Osteocyte (in vitro differentiated cells): ENCODE results near the gene MICOS13. TPM values are rescaled to one million over a fixed set of nuclear protein-coding genes. Genes with fewer than 3 reads are reported as not detected.
"Not testable (repeated sequence)": the region's sequence is repeated elsewhere in the genome, so short reads cannot be mapped to it uniquely, and the experiment has no call there.

Source experiments
- DNase-seq: peaks from one replicate; pipeline ENCODE4 v3.0.0; 2021; ENCODE audit warnings: mixed read lengths; ENCODE audit not compliant: unreplicated experiment; ENCODE audit errors: extremely low spot score
- H3K27ac Mint-ChIP-seq: one replicate; pipeline ENCODE4 v1.8.0; 2021; ENCODE audit warnings: mild to moderate bottlenecking, mixed read lengths; ENCODE audit not compliant: unreplicated experiment
- H3K27me3 Mint-ChIP-seq: one replicate; pipeline ENCODE4 v1.8.0; 2021; ENCODE audit warnings: mixed read lengths; ENCODE audit not compliant: unreplicated experiment
- H3K36me3 Mint-ChIP-seq: one replicate; pipeline ENCODE4 v1.8.0; 2021; ENCODE audit warnings: mixed read lengths; ENCODE audit not compliant: unreplicated experiment
- H3K4me1 Mint-ChIP-seq: one replicate; pipeline ENCODE4 v1.8.0; 2021; ENCODE audit warnings: mixed read lengths; ENCODE audit not compliant: unreplicated experiment
- H3K4me3 Mint-ChIP-seq: one replicate; pipeline ENCODE4 v1.8.0; 2021; ENCODE audit warnings: mild to moderate bottlenecking, moderate library complexity, mixed read lengths; ENCODE audit not compliant: unreplicated experiment
- H3K9me3 Mint-ChIP-seq: one replicate; pipeline ENCODE4 v1.8.0; 2021; ENCODE audit warnings: mixed read lengths; ENCODE audit not compliant: unreplicated experiment
- total RNA-seq: library from RNA; stranded (reverse); gene quantifications from 2 replicates; pipeline ENCODE4 v1.2.1, GENCODE V29; 2021
- TF ChIP-seq, protein P1 (sequence below): fragments of 200-600 bp; sonication (generic); IDR thresholded peaks from 2 replicates; pipeline ENCODE4 v1.5.0; 2021; ENCODE audit warnings: antibody characterized with exemption, mild to moderate bottlenecking, moderate library complexity

The MICOS13 gene
- total RNA-seq, 1 donor from 2014 or later, result 60.7 TPM

DNA sequence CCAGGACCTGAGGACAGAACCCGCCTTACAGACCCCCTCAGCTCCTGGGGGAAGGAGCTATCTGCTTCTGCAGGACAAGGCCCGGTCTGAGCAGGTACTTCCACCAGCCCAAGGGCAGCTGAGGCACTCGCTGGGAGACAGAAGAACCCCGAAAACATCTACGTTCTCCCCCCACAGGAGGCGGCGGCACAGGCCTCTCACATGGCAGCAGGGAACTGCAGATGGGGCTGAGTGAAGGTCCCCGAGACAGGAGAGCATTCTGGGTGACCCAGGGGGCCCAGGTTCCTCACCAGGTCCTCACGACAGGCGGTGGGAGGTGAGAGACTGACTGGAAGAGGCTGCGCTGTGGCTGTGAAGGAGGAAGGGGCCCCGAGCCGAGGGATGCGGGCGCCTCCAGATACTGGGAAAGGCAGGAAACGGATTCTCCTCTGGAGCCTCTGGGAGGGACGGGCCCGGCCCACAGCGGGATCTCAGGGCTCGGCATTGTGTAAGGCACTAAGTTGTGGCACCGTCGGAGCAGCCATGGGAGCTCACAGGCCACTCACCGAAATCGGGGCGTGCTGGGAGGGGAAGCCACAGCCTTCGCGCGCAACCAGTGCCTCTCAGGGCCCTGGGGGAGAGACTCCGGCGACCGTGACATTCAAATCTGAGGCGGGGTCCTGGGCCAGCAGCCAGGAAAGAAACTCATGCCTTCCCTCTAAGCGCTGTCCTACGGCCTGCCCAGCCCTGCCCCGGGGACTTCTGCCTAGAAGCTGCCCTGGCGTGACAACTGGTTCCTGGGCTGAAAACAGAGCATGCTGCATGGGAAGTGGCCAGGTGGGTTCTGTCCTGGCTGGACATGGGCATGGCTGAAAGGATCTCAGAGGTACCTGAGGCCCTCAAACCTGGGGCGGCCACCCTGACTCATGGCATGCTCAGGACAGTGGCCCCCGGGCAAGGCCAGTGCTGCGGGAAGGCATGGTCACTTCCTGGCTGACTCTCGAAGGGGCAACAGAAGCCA is 23.8 kb upstream of the MICOS13 start:
- Mint-ChIP-seq H3K4me3 (no peak overlapping the region), H3K4me1 (no peaks in the 10 kb centered on the region), H3K27ac (no peak overlapping the region), H3K36me3 (peaks cover 23% of the 10 kb centered on the region), H3K9me3 (no peaks in the 10 kb centered on the region), H3K27me3 (no peaks in the 10 kb centered on the region)
- peak; percentile 81 for DNase-seq
- TF ChIP-seq, protein P1, sequence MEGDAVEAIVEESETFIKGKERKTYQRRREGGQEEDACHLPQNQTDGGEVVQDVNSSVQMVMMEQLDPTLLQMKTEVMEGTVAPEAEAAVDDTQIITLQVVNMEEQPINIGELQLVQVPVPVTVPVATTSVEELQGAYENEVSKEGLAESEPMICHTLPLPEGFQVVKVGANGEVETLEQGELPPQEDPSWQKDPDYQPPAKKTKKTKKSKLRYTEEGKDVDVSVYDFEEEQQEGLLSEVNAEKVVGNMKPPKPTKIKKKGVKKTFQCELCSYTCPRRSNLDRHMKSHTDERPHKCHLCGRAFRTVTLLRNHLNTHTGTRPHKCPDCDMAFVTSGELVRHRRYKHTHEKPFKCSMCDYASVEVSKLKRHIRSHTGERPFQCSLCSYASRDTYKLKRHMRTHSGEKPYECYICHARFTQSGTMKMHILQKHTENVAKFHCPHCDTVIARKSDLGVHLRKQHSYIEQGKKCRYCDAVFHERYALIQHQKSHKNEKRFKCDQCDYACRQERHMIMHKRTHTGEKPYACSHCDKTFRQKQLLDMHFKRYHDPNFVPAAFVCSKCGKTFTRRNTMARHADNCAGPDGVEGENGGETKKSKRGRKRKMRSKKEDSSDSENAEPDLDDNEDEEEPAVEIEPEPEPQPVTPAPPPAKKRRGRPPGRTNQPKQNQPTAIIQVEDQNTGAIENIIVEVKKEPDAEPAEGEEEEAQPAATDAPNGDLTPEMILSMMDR, result no peak

DNA sequence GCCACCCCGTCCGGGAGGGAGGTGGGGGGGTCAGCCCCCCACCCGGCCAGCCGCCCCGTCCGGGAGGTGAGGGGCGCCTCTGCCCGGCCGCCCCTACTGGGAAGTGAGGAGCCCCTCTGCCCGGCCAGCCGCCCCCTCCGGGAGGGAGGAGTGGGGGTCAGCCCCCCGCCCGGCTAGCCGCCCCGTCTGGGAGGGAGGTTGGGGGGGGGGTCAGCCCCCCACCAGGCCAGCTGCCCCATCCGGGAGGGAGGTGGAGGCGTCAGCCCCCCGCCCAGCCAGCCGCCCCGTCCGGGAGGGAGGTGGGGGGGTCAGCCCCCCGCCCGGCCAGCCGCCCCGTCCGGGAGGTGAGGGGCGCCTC is 21.7 kb upstream of the MICOS13 start:
- DNase-seq, H3K27ac Mint-ChIP-seq, H3K4me1 Mint-ChIP-seq, H3K27me3 Mint-ChIP-seq, H3K4me3 Mint-ChIP-seq, H3K9me3 Mint-ChIP-seq: not testable (repeated sequence)
- H3K36me3 Mint-ChIP-seq, result peaks cover 29% of the 10 kb centered on the region

GRCh38 chr19:5700455-5701092 is 20.3 kb upstream of the MICOS13 start:
- Mint-ChIP-seq H3K36me3 (peaks cover 27% of the 10 kb centered on the region), H3K27me3 (no peaks in the 10 kb centered on the region), H3K4me3 (no peak overlapping the region), H3K27ac (no peak overlapping the region), H3K4me1 (no peaks in the 10 kb centered on the region), H3K9me3 (no peaks in the 10 kb centered on the region)
- TF ChIP-seq, protein P1, result no peak
- no peak for DNase-seq

DNA sequence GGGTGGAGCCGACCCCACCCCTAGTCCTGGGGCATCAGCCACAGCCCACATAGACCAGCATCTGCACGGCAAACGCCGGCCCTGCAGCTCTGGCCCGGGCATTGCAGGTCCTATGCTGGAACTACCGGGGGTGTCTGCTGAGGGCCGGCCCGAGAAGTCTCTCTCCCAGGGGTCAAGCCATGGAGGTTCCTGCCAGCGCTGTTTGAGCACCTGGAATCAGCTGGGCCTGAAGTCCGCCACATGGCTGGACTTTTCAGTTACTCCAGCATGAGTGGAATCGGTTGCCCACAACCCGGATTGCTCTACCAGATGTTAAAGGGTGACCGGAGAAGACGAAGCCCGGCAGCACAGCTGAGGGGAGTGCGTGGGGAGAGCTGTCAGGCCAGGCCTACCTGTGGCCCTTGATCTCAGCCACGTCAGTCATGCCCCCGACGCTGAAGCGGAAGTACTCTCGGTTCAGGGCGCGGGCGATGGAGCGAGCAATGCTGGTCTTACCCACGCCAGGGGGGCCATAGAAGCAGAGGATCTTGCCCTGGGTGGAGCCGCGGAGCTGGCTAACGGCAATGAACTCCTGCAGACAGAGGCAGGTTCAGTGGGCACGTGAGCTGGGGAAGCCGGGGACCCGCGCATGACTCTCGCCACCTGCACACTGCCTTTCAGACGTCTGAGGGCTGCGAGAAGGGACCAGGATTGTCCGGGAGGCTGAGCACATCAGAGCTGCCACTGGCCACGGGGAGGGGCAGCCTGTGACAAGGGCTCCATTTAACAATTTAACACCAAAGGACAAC is 18.5 kb upstream of the MICOS13 start:
- no peaks in the 10 kb centered on the region for H3K4me1 Mint-ChIP-seq
- TF ChIP-seq, protein P1, result no peak
- no peaks in the 10 kb centered on the region for H3K27me3 Mint-ChIP-seq
- no peak overlapping the region for H3K27ac Mint-ChIP-seq
- H3K36me3 Mint-ChIP-seq, result peaks cover 33% of the 10 kb centered on the region
- DNase-seq, result no peak
- no peak overlapping the region for H3K4me3 Mint-ChIP-seq
- no peaks in the 10 kb centered on the region for H3K9me3 Mint-ChIP-seq

DNA sequence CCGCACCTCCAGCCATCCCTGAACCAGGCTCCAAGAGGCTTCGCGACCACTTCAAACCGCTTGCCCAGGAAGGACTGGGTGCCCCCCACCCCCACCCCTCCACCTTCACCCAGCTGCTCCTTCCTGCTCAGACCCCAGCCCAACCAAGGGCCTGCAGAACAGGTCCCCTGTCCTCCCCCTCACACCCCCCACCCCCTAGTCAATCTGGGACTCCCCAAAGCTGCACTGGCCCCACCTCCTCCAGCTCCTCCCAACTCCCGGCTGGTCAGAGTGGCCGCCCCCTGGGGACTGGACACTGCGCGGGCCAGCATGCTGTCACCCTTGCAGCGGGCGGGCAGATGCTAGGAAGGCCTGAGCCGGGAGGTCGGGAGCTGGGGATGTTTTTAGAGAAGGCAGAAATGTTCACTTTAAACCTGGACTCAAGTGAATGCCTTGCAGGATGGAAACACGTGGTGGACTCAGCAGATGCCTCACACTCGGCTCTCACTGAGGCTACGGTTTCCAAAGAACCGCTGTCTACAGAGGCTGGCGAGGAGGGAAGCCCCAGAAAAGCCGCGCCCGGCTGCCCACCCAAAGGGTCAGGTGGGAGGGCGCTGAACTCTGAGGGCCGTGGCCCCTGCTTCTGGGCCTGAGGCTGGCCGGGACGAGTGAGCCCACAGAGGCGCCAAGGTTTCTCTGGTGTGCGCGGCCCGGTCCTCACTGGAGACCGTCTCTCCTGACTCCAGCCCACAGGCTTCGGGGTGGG is 17.7 kb upstream of the MICOS13 start:
- no peaks in the 10 kb centered on the region for H3K4me1 Mint-ChIP-seq
- no peaks in the 10 kb centered on the region for H3K27me3 Mint-ChIP-seq
- no peak overlapping the region for H3K27ac Mint-ChIP-seq
- peaks cover 26% of the 10 kb centered on the region for H3K36me3 Mint-ChIP-seq
- no peak for DNase-seq
- H3K9me3 Mint-ChIP-seq, result no peaks in the 10 kb centered on the region
- TF ChIP-seq, protein P1, result no peak
- no peak overlapping the region for H3K4me3 Mint-ChIP-seq
